HG03097 (cell line): ENCODE results near the gene SMG6.

ENCODE experiments used
- ATAC-seq: cut with Tn5 transposase; IDR thresholded peaks from one replicate; pipeline ENCODE4 v1.9.1; 2021; ENCODE audit not compliant: unreplicated experiment, low FRiP score

SMG6 gene

GRCh38 chr17:2084766-2085647 is 218.6 kb downstream of the SMG6 start:
- no peak for ATAC-seq

- ATAC-seq: no peak
These were observed 219.4 kb downstream of the SMG6 start for GRCh38 chr17:2084036-2084765.

DNA sequence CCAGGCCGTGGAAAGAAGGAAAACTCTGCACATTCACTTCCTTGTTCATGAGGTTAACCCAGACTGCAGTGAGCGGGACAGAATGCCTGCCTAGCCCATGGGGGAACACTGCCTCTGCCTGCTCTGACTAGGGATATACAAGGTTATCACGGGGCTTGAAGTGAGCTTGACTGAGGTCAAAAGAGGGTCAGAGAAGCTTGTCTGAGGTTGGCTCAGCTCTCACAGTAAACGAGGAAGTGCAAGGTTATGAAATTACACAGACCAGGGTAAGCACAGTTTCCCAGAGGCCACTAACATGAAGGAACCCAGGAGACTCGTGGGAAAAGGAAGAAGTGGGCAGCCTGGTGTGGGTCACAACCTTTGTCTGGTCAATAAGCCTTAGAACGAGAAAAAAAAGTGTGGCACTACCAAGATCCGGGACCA is 220.0 kb downstream of the SMG6 start:
- ATAC-seq: no peak

- ATAC-seq: no peak
These were observed 221.4 kb downstream of the SMG6 start for GRCh38 chr17:2082003-2082781.

DNA sequence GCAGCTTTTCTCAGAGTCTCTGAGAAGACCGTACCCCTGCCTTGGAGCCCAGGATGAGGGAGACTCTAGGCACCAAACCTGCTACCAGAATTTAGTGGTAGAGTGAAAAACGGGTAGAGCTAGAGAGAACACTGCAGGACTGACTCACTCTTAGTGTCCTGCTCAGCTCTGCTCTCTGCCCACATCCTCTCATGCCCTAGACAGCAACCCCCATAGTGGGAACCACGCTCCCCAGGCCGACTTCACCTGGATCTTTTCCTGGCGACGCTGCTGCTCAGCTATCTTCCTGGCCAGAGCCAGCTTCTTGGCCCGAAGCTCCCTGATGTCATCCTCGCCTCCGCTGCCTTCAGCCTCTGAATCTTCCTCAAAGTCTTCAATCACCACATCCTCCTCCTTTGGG is 222.0 kb downstream of the SMG6 start:
- ATAC-seq: no peak

DNA sequence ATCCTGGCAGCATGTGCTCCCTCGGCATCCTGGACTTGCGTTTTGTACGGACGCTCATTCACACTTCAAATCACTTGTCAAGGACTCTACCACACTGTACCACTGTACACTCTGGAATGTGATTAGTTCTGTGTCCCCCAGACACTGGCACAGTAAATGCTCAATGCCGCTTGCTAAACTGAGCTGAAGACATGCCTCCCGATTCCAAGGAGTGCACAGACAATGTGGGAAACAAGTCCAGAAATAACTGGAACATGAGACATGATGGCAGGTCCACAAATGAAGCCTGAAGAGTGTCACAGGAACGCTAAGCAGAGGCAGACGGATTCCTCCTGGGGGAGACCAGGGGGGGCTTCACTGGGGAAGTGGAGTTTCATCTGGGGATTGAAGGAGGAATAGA is 226.5 kb downstream of the SMG6 start:
- ATAC-seq: no peak

GRCh38 chr17:2076087-2076984 is 227.2 kb downstream of the SMG6 start:
- no peak for ATAC-seq

DNA sequence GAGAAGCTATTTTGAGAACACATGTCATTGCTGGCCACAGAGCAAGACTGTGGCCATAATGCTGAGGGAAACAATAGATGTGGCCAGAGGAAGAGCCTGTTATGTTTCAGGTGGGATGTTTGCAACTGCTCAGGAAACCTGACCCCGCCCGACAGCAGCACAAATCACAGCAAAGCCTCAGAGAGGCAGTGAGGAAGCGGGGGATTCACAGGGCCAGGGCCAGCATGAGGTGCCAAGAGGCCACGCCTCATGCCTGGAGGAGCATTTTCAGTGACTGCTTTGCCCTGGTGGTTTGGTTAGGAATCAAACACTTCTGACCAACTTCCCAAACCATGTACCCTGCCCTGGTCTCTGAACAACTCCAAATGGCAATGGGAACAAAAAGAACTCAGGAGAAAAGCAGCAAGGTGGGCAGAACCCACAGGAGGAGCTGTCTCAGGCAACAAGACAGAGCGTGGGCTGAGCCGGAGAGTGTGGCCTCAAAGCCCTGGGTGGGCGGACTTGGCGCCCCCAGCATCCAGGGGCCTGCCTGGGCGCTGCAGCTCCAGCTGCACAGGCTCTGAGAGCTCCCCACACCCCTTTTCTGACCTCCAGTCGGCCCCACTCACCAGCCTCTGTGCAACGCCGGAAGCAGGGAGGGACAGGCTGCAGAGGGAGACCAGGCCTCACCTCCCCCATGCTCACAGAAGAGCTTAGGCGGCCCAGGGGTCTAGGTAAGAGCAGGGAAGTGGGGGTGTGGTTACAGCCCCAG is 228.1 kb downstream of the SMG6 start:
- no peak for ATAC-seq

DNA sequence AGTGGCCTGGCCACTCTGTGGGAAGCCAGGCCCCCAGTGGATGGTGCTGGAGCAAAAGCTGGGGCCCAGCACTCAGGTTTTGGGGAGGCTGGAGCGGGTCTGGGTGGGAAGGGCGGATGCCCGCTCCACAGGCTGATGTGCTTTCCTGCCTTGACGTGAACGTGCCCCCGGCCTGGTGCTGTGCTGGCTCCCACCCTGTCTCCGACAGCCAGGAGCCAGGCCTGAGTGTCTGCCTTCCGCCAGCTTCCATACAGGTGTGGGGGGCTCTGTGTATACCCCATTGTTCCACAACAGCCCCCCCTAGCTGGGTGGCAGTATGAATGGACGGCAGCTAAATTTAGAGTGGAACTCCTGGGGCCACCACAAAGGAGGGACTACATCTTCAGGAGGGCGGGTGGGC is 228.7 kb downstream of the SMG6 start:
- no peak for ATAC-seq

DNA sequence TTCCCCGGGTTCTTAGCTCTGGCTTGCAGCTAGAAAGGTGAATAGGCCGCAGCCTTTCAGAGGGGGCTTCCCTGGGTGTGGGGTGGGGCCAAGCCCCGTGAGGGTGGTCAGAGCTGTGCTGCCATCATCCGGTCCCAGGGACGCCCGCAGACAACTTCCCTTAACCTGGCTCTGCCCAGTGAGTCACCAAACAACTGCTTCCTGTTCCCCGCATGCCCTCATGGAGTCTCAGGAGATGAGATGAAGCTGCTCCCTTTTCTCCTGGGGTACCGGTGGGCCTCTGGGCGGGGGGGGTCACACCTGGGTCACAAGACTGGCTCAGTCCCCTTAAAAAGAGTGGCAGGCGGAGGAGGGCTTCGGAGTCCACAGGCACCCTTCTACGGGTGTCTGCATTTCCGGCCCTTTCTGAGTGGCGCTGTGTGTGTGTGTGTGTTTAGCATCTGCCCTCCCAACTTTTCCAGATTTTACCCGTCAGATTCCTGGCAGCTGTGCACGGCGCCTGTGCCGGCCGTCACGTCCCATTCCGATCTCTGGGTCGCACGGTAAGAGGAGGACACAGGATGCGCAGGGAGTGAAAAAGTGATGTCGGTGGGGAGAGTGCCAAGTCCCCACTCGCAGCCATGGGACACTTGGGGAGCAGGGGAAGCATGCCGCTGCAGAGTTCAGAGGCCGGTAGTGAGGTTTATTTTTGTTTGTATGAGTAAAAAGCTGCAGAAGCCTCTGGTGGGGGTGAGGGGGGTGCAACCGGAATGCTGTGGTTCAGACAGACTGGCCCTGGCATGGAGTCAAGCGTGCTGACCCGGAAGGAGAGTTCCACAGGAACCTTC is 231.9 kb downstream of the SMG6 start:
- ATAC-seq: no peak

GRCh38 chr17:2071024-2071385 is 232.6 kb downstream of the SMG6 start:
- ATAC-seq: no peak

GRCh38 chr17:2070241-2071023 is 233.2 kb downstream of the SMG6 start:
- ATAC-seq: peak; percentile 81

DNA sequence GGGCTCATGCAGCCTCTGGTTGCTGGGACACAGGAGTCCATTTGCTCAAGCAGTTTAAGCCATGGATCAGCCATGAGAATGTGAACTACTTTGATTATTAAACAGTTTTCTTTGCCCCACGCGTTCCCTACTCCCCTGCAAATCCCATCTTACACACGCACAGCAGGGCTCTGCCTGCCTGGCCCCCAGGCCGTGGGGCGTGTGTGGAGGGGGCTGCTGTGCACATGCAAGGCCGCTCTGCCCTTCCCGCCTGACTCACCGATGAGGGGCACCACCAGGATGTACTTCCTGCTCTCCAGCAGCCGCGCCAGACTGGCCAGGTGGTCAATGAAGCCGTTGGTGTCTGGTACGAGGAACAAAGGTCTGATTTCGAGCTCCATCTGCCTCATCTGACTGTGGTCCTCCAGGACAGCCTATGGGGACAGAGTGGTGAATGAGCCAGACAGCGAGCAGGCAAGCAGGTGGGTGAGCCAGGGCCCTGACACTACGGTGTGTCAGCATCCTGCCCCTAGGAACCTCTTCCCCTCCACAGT is 235.0 kb downstream of the SMG6 start:
- no peak for ATAC-seq

GRCh38 chr17:2068031-2068518 is 235.5 kb downstream of the SMG6 start:
- ATAC-seq: no peak

- no peak for ATAC-seq
These were observed 236.0 kb downstream of the SMG6 start for GRCh38 chr17:2067608-2068024.

GRCh38 chr17:2067048-2067561 is 236.5 kb downstream of the SMG6 start:
- ATAC-seq: no peak

- ATAC-seq: no peak
These were observed 237.6 kb downstream of the SMG6 start for GRCh38 chr17:2065949-2066400.
